CD14-positive monocyte (primary cell): ENCODE results near the gene KCNE1. TPM values are rescaled to one million over a fixed set of nuclear protein-coding genes. Genes with fewer than 3 reads are reported as not detected.
A peak's percentile ranks its signal among the peaks of the same experiment; 100 is the strongest.

ENCODE experiments used
- DNase-seq, 3 donors: peaks; one replicate each; pipeline ENCODE4 v3.0.0-alpha.2; 2011 to 2022
- H2AFZ ChIP-seq: 2 replicates; pipeline ENCODE4 v1.6.0; 2012; ENCODE audit warnings: mild to moderate bottlenecking, low read depth, low read length, inconsistent platforms; ENCODE audit not compliant: insufficient read depth, poor library complexity, severe bottlenecking
- H3K27ac ChIP-seq, 2 donors: 1 replicate in 1 of 2; 2 replicates in 1 of 2; pipeline ENCODE4 v1.5.1; 2012 to 2013; ENCODE audit warnings: low read length in 2 of 2, control low read depth in 1 of 2, inconsistent platforms in 1 of 2, low read depth in 1 of 2, mild to moderate bottlenecking in 1 of 2
- H3K27me3 ChIP-seq, 2 donors: one replicate each; pipeline versions ENCODE4 v1.6.0 to v1.6.1; 2011 to 2013; ENCODE audit warnings: low read length in 2 of 2; ENCODE audit not compliant: control insufficient read depth in 2 of 2, insufficient read depth in 2 of 2
- H3K36me3 ChIP-seq, 2 donors: replicated peaks in 1 of 2; 1 replicate in 1 of 2; 2 replicates in 1 of 2; pipeline versions ENCODE4 v1.5.1 to v1.6.1; 2012 to 2013; ENCODE audit warnings: low read length in 2 of 2, control low read depth in 1 of 2, inconsistent platforms in 1 of 2, mild to moderate bottlenecking in 1 of 2; ENCODE audit not compliant: insufficient read depth in 2 of 2, control insufficient read depth in 1 of 2
- H3K4me1 ChIP-seq, 2 donors: 1 replicate in 1 of 2; 2 replicates in 1 of 2; pipeline versions ENCODE4 v1.5.1 to v1.6.1; 2012 to 2013; ENCODE audit warnings: low read length in 2 of 2, control low read depth in 1 of 2, inconsistent platforms in 1 of 2, mild to moderate bottlenecking in 1 of 2, moderate library complexity in 1 of 2; ENCODE audit not compliant: insufficient read depth in 2 of 2, control insufficient read depth in 1 of 2
- H3K4me2 ChIP-seq: replicated peaks from 2 replicates; pipeline ENCODE3; 2012; ENCODE audit warnings: low read length, moderate library complexity, mild to moderate bottlenecking; ENCODE audit not compliant: poor library complexity, severe bottlenecking; ENCODE audit errors: extremely low read depth
- H3K4me3 ChIP-seq, 3 experiments: fragments of 200-600 bp in 1 of 3; sonication (generic) in 1 of 3; replicated peaks in 1 of 3; 1 replicate in 2 of 3; 2 replicates in 1 of 3; pipeline ENCODE4 v1.5.1; 2011 to 2013; ENCODE audit warnings: low read length in 3 of 3, mild to moderate bottlenecking in 3 of 3, control low read depth in 2 of 3, low read depth in 2 of 3, inconsistent platforms in 1 of 3, moderate library complexity in 1 of 3
- H3K79me2 ChIP-seq: 2 replicates; pipeline ENCODE4 v1.6.0; 2012; ENCODE audit warnings: mild to moderate bottlenecking, control low read depth, inconsistent platforms, low read length, moderate library complexity; ENCODE audit not compliant: insufficient read depth
- H3K9ac ChIP-seq: 2 replicates; pipeline ENCODE4 v1.6.0; 2017; ENCODE audit warnings: low read length, mild to moderate bottlenecking; ENCODE audit not compliant: insufficient read depth, poor library complexity, severe bottlenecking
- H3K9me3 ChIP-seq, 2 donors: replicated peaks in 1 of 2; 1 replicate in 1 of 2; 2 replicates in 1 of 2; pipeline versions ENCODE4 v1.5.1 to v1.6.1; 2012 to 2013; ENCODE audit warnings: low read length in 2 of 2, control low read depth in 1 of 2; ENCODE audit not compliant: control insufficient read depth in 1 of 2, insufficient read depth in 1 of 2
- H4K20me1 ChIP-seq: 2 replicates; pipeline ENCODE4 v1.6.0; 2012; ENCODE audit warnings: mild to moderate bottlenecking, low read length, control low read depth, moderate library complexity; ENCODE audit not compliant: insufficient read depth
- H3K27ac Mint-ChIP-seq, 7 donors: one replicate each; pipeline ENCODE4 v1.8.0; 2020; ENCODE audit warnings: mild to moderate bottlenecking in 7 of 7, mixed read lengths in 7 of 7, moderate library complexity in 6 of 7, inconsistent platforms in 2 of 7
- H3K27me3 Mint-ChIP-seq, 3 donors: one replicate each; pipeline ENCODE4 v1.8.0; 2021 to 2022; ENCODE audit warnings: low read depth in 3 of 3, mild to moderate bottlenecking in 3 of 3, mixed read lengths in 3 of 3, moderate library complexity in 3 of 3, inconsistent platforms in 1 of 3
- H3K36me3 Mint-ChIP-seq, 2 donors: one replicate each; pipeline ENCODE4 v1.8.0; 2020; ENCODE audit warnings: mixed read lengths in 2 of 2, inconsistent platforms in 1 of 2, mild to moderate bottlenecking in 1 of 2
- H3K4me1 Mint-ChIP-seq: one replicate; pipeline ENCODE4 v1.8.0; 2020; ENCODE audit warnings: mild to moderate bottlenecking, mixed read lengths
- H3K4me3 Mint-ChIP-seq, 2 donors: one replicate each; pipeline ENCODE4 v1.8.0; 2020; ENCODE audit warnings: mild to moderate bottlenecking in 2 of 2, mixed read lengths in 2 of 2, moderate library complexity in 1 of 2
- H3K9me3 Mint-ChIP-seq, 7 donors: one replicate each; pipeline ENCODE4 v1.8.0; 2020 to 2022; ENCODE audit warnings: mixed read lengths in 7 of 7, mild to moderate bottlenecking in 6 of 7, moderate library complexity in 6 of 7, inconsistent platforms in 2 of 7
- WGBS: methylation state at CpG from one replicate; pipeline ENCODE4 v1.1.5; 2013; ENCODE audit warnings: missing lambda C conversion rate; ENCODE audit not compliant: insufficient coverage; 5-methylcytosine and 5-hydroxymethylcytosine counted together
- intact Hi-C, 2 donors: fragments of 100-400 bp; cut with micrococcal nuclease; formaldehyde crosslinking; loops; one replicate each; pipeline versions ENCODE4 v1.15.0 to v1.15.1; 2023
- polyA plus RNA-seq, 3 donors: library from polyadenylated mRNA; depleted of rRNA in 1 of 3; unstranded in 2 of 3; stranded (reverse) in 1 of 3; fragments of 300-500 nt in 2 of 3; fragments of >200 nt in 1 of 3; fragmentation: Illumina TruSeq in 2 of 3; gene quantifications; 1 replicate in 2 of 3; 2 replicates in 1 of 3; pipeline ENCODE4 v1.2.3, GENCODE V29; 2012 to 2021
- TF ChIP-seq, protein P1 (sequence below): fragments of 200-600 bp; IDR thresholded peaks from one replicate; pipeline ENCODE4 v1.8.0; 2022; ENCODE audit warnings: antibody characterized with exemption, mild to moderate bottlenecking

KCNE1 gene
- polyA plus RNA-seq, 3 donors = 1.5 to 15.9 (median 3.2) TPM

DNA sequence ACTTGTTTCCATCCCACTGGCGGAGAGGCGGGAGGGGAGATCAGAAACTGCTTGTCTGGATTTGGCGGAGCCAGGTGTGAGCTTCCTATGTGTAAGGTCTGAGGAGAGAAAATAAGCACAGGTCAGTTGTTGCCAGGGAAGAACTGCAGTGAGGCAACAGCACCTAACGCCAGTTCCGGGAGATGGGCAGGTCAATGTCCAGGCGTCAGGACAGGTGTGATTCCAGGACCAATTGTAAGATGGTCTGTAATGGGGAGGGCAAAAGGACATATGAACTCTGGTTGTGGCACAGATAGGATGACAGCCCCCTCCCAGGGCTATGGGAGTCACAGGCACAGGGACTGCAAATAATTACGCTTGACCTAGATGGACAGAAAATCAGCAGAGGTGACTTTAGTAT is 9.6 kb upstream of the KCNE1 start:
- H3K27me3 ChIP-seq = no peaks in the 10 kb centered on the region
- H3K9ac ChIP-seq = no peak overlapping the region
- DNase-seq = no peak
- peaks cover 0 to 5% of the 10 kb centered on the region in 2 donors for H3K36me3 ChIP-seq
- no peak overlapping the region for H2AFZ ChIP-seq
- H3K4me3 ChIP-seq = peak overlapping the region in 1 of 3 experiments; percentile 6
- H3K4me2 ChIP-seq = peak overlapping the region; percentile 17
- no peaks in the 10 kb centered on the region for H4K20me1 ChIP-seq
- peak overlapping the region in 1 of 2 donors; percentile 17 for H3K4me3 Mint-ChIP-seq
- peaks cover 72% of the 10 kb centered on the region for H3K4me1 Mint-ChIP-seq
- H3K9me3 Mint-ChIP-seq = no peaks in the 10 kb centered on the region
- H3K27me3 Mint-ChIP-seq = peaks cover 0 to 2% (median 0%) of the 10 kb centered on the region in 3 donors
- peaks cover 69 to 75% of the 10 kb centered on the region in 2 donors for H3K4me1 ChIP-seq
- intact Hi-C loops = no loop called here
- H3K9me3 ChIP-seq = no peaks in the 10 kb centered on the region
- H3K79me2 ChIP-seq = peaks cover 24% of the 10 kb centered on the region
- peaks cover 29 to 30% of the 10 kb centered on the region in 2 donors for H3K36me3 Mint-ChIP-seq
- H3K27ac ChIP-seq = peak overlapping the region; percentile 26 to 60
- TF ChIP-seq, protein P1, sequence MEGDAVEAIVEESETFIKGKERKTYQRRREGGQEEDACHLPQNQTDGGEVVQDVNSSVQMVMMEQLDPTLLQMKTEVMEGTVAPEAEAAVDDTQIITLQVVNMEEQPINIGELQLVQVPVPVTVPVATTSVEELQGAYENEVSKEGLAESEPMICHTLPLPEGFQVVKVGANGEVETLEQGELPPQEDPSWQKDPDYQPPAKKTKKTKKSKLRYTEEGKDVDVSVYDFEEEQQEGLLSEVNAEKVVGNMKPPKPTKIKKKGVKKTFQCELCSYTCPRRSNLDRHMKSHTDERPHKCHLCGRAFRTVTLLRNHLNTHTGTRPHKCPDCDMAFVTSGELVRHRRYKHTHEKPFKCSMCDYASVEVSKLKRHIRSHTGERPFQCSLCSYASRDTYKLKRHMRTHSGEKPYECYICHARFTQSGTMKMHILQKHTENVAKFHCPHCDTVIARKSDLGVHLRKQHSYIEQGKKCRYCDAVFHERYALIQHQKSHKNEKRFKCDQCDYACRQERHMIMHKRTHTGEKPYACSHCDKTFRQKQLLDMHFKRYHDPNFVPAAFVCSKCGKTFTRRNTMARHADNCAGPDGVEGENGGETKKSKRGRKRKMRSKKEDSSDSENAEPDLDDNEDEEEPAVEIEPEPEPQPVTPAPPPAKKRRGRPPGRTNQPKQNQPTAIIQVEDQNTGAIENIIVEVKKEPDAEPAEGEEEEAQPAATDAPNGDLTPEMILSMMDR = no peak
- H3K27ac Mint-ChIP-seq = peak overlapping the region; percentile 7 to 89 (median 80)
- WGBS = 100% methylated on average over 6 of the region's 7 CpGs

DNA sequence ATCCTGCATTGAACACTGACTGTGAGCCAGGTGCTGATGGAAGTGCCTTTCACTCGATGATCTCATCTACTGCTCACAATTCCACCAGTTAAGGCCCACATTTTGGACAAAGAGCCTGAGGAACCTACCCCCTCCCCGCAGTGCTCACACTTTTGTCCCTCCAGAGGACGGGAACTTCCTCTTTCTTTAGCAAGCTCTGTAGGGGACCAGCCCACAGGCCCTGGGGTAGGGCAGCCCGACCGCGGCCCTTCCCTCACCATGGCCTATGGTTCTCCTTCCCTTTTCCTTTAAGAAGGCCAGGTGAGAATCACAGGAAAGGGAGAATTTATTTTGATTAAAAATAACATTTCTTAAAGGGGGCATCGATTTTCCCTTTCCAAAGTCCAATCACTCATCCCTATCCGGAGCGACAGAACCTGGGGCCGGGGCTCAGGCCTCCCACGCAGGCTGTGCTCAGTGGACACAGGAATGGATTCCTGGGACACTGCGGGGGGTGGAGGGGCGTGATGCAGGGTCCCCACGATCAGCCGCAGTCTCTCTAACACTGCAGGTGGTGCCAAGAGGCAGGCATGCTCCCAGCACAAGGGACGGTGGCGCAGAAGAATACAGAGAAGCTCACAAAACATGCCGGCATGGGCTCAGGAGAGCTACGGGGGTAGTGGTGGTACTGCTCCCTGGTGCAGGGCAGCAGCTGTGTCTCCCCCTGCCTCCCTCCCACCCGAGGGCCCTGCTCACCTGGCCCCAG is 8.9 kb upstream of the KCNE1 start:
- TF ChIP-seq, protein P1 = no peak
- Histone ChIP-seq H3K9ac (no peak overlapping the region), H2AFZ (peak overlapping the region; percentile 24), H3K4me3 (peak overlapping the region in 1 of 3 experiments; percentile 30), H4K20me1 (no peaks in the 10 kb centered on the region), H3K36me3 (peaks cover 0 to 5% of the 10 kb centered on the region in 2 donors), H3K4me2 (peak overlapping the region; percentile 25), H3K27me3 (no peaks in the 10 kb centered on the region), H3K79me2 (peaks cover 24% of the 10 kb centered on the region), H3K4me1 (peaks cover 65 to 72% of the 10 kb centered on the region in 2 donors), H3K27ac (peak overlapping the region; percentile 18 to 60), H3K9me3 (no peaks in the 10 kb centered on the region)
- H3K27me3 Mint-ChIP-seq = peaks cover 0 to 2% (median 0%) of the 10 kb centered on the region in 3 donors
- H3K9me3 Mint-ChIP-seq = no peaks in the 10 kb centered on the region
- WGBS = 77% methylated on average over 12 of the region's 20 CpGs
- DNase-seq = peak; percentile 56 to 71 (median 68)
- peaks cover 68% of the 10 kb centered on the region for H3K4me1 Mint-ChIP-seq
- H3K36me3 Mint-ChIP-seq = peaks cover 29 to 30% of the 10 kb centered on the region in 2 donors
- intact Hi-C loops = no loop called here
- peak overlapping the region in 1 of 2 donors; percentile 69 for H3K4me3 Mint-ChIP-seq
- peak overlapping the region; percentile 71 to 87 (median 82) for H3K27ac Mint-ChIP-seq
